SK-N-SH treated with all-trans-retinoic acid at 6 μM for 48 hours (cell line): Measurements from ENCODE around the gene PLXNC1.
"Not testable (repeated sequence)": the region's sequence is repeated elsewhere in the genome, so short reads cannot be mapped to it uniquely, and the experiment has no call there.

Experiments
- CREB5 ChIP-seq: fragments of 250-450 bp; sonication (Bioruptor Pico); IDR thresholded peaks from 2 replicates; pipeline ENCODE4 v1.5.1; 2020; ENCODE audit warnings: low read depth, mild to moderate bottlenecking, moderate library complexity
- CSRNP3 ChIP-seq: fragments of 250-450 bp; sonication (Bioruptor Pico); IDR thresholded peaks from 2 replicates; pipeline ENCODE4 v1.5.1; 2021; ENCODE audit warnings: mild to moderate bottlenecking, moderate library complexity
- ESRRG ChIP-seq: fragments of 250-450 bp; sonication (Bioruptor Pico); IDR thresholded peaks from 2 replicates; pipeline ENCODE4 v1.6.1; 2021; ENCODE audit warnings: mild to moderate bottlenecking
- ISL1 ChIP-seq: fragments of 250-450 bp; sonication (Bioruptor Pico); IDR thresholded peaks from 2 replicates; pipeline ENCODE4 v2.1.2; 2022; ENCODE audit warnings: mild to moderate bottlenecking, moderate library complexity
- PATZ1 ChIP-seq: fragments of 250-450 bp; sonication (Bioruptor Pico); IDR thresholded peaks from 2 replicates; pipeline ENCODE4 v1.8.0; 2020; ENCODE audit warnings: mild to moderate bottlenecking, moderate library complexity, borderline replicate concordance
- POU6F1 ChIP-seq: fragments of 250-450 bp; sonication (Bioruptor Pico); IDR thresholded peaks from 2 replicates; pipeline ENCODE4 v1.8.0; 2021; ENCODE audit warnings: low read depth, mild to moderate bottlenecking, moderate library complexity, borderline replicate concordance
- PPARA ChIP-seq: fragments of 250-450 bp; sonication (Bioruptor Pico); IDR thresholded peaks from 2 replicates; pipeline ENCODE4 v1.5.0; 2020; ENCODE audit warnings: mild to moderate bottlenecking, borderline replicate concordance
- SNAI2 ChIP-seq: fragments of 250-450 bp; sonication (Bioruptor Pico); IDR thresholded peaks from 2 replicates; pipeline ENCODE4 v1.5.0; 2020; ENCODE audit warnings: mild to moderate bottlenecking, moderate library complexity
- TOX ChIP-seq: fragments of 250-450 bp; sonication (Bioruptor Pico); IDR thresholded peaks from 2 replicates; pipeline ENCODE4 v1.8.0; 2021; ENCODE audit warnings: mild to moderate bottlenecking, moderate library complexity, borderline replicate concordance
- TSHZ2 ChIP-seq: fragments of 250-450 bp; sonication (Bioruptor Pico); IDR thresholded peaks from 2 replicates; pipeline ENCODE4 v1.5.0; 2020; ENCODE audit warnings: mild to moderate bottlenecking, moderate library complexity
- ZFP3 ChIP-seq: fragments of 250-450 bp; sonication (Bioruptor Pico); IDR thresholded peaks from 2 replicates; pipeline ENCODE4 v1.5.0; 2020; ENCODE audit warnings: mild to moderate bottlenecking, moderate library complexity
- ZNF70 ChIP-seq: fragments of 450-650 bp; formaldehyde crosslinking; IDR thresholded peaks from 2 replicates; pipeline ENCODE4 v1.5.0; 2020; ENCODE audit warnings: mild to moderate bottlenecking, moderate library complexity

GRCh38 chr12:94316600-94316999 lies 168.2 kb downstream of the PLXNC1 start:
- TF ChIP-seq CSRNP3 (CRISPR knock-in tag); ZFP3 (CRISPR knock-in tag); TOX; CREB5; PPARA (CRISPR knock-in tag); TSHZ2 (CRISPR knock-in tag); SNAI2 (CRISPR knock-in tag); ISL1 (CRISPR knock-in tag); POU6F1 (CRISPR knock-in tag); ZNF70 (CRISPR knock-in tag); PATZ1 (CRISPR knock-in tag); ESRRG (CRISPR knock-in tag): not testable (repeated sequence)
